Lower leg skin (tissue), 4 donors: ENCODE measurements around the gene IL24. TPM values are rescaled to one million over a fixed set of nuclear protein-coding genes. Genes with fewer than 3 reads are reported as not detected.

Experiments used
- DNase-seq, 2 donors: peaks; one replicate each; pipeline ENCODE4 v3.0.0-alpha.2; 2019; ENCODE audit warnings: low spot score in 2 of 2
- H3K4me3 ChIP-seq: fragments of 200-600 bp; sonication (generic); 2 replicates; pipeline ENCODE4 v1.5.1; 2017; ENCODE audit warnings: mild to moderate bottlenecking, low read depth; ENCODE audit not compliant: poor library complexity, severe bottlenecking
- CTCF ChIP-seq, 3 donors: fragments of 450-650 bp; IDR thresholded peaks; one replicate each; pipeline ENCODE4 v1.5.1; 2016; ENCODE audit warnings: antibody characterized with exemption in 3 of 3, mild to moderate bottlenecking in 3 of 3, moderate library complexity in 2 of 3
- POLR2A ChIP-seq, 2 donors: fragments of 450-650 bp; IDR thresholded peaks; one replicate each; pipeline ENCODE4 v1.6.1; 2016 to 2017; ENCODE audit warnings: antibody characterized with exemption in 2 of 2, mild to moderate bottlenecking in 1 of 2, moderate library complexity in 1 of 2
- WGBS, 2 donors: methylation state at CpG; one replicate each; pipeline ENCODE4 v1.1.5; 2018; 5-methylcytosine and 5-hydroxymethylcytosine counted together
- intact Hi-C: fragments of 100-400 bp; cut with DNase I; formaldehyde crosslinking; loops from one replicate; pipeline ENCODE4 v1.15.0; 2023; ENCODE audit warnings: low total_unique reads
- total RNA-seq, 4 donors: library from RNA; depleted of rRNA; stranded (reverse); fragments of >200 nt; gene quantifications; one replicate each; pipeline ENCODE4 v1.1.0, GENCODE V29; 2016

IL24 gene
- total RNA-seq, 4 donors from 2014 or later = not detected

- WGBS, 2 donors = 66 to 69% methylated on average over 6 of the region's 6 CpGs
- no peak for TF ChIP-seq CTCF (IDR thresholded peaks at IDR 0.05)
- TF ChIP-seq POLR2A (IDR thresholded peaks at IDR 0.05) = no peak
- H3K4me3 ChIP-seq = no peak overlapping the region
- no peak for DNase-seq
- intact Hi-C loops = no loop called here
These were observed 44.6 kb downstream of the IL24 start for GRCh38 chr1:206941766-206942418.

GRCh38 chr1:206944703-206945102 lies 47.5 kb downstream of the IL24 start:
- 65 to 69% methylated on average over 5 of the region's 5 CpGs for WGBS, 2 donors
- intact Hi-C loops = no loop called here
- TF ChIP-seq POLR2A (IDR thresholded peaks at IDR 0.05) (no peak), CTCF (IDR thresholded peaks at IDR 0.05) (no peak)
- DNase-seq = no peak
- H3K4me3 ChIP-seq = no peak overlapping the region

- no peak for DNase-seq
- TF ChIP-seq POLR2A (IDR thresholded peaks at IDR 0.05) (no peak), CTCF (IDR thresholded peaks at IDR 0.05) (no peak)
- WGBS, 2 donors = 92 to 98% methylated on average over 4 of the region's 4 CpGs
- intact Hi-C loops = no loop called here
- no peak overlapping the region for H3K4me3 ChIP-seq
These were observed 48.5 kb downstream of the IL24 start for GRCh38 chr1:206945779-206946178.

- intact Hi-C loops = no loop called here
- WGBS, 2 donors = 72 to 88% methylated on average over 7 of the region's 7 CpGs
- H3K4me3 ChIP-seq = no peak within 1 kb of the TSS
- DNase-seq = no peak
- TF ChIP-seq CTCF (IDR thresholded peaks at IDR 0.05) (no peak), POLR2A (IDR thresholded peaks at IDR 0.05) (no peak)
These were observed 49.0 kb downstream of the IL24 start, which contains the start of gene PIGR for GRCh38 chr1:206946261-206946660. Gene PIGR (minus strand): TSS chr1:206946466. CDS start chr1:206940531, 5,935 bp downstream.

- H3K4me3 ChIP-seq = no peak overlapping the region
- no peak for TF ChIP-seq POLR2A (IDR thresholded peaks at IDR 0.05)
- no peak for TF ChIP-seq CTCF (IDR thresholded peaks at IDR 0.05)
- intact Hi-C loops = no loop called here
- 64 to 70% methylated on average over 3 of the region's 3 CpGs for WGBS, 2 donors
- no peak for DNase-seq
These were observed 50.0 kb downstream of the IL24 start for GRCh38 chr1:206947255-206947654.

- TF ChIP-seq POLR2A (IDR thresholded peaks at IDR 0.05) (no peak), CTCF (IDR thresholded peaks at IDR 0.05) (no peak)
- 76 to 79% methylated on average over 4 of the region's 4 CpGs for WGBS, 2 donors
- intact Hi-C loops = no loop called here
- no peak for DNase-seq
- H3K4me3 ChIP-seq = no peak overlapping the region
These were observed 52.0 kb downstream of the IL24 start for GRCh38 chr1:206949208-206949607.
